Daoy (cell line): ENCODE measurements around the gene ZNF526. TPM values are rescaled to one million over a fixed set of nuclear protein-coding genes. Genes with fewer than 3 reads are reported as not detected.
A peak's percentile ranks its signal among the peaks of the same experiment; 100 is the strongest.
"Not testable (repeated sequence)": the region's sequence is repeated elsewhere in the genome, so short reads cannot be mapped to it uniquely, and the experiment has no call there.

Experiments used
- DNase-seq: peaks from one replicate; pipeline ENCODE4 v3.0.0-alpha.2; 2015; ENCODE audit warnings: low read depth
- total RNA-seq: library from RNA; depleted of rRNA; stranded (reverse); fragments of >200 nt; shearing (Covaris generic); gene quantifications from 2 replicates; pipeline ENCODE4 v1.2.3, GENCODE V29; 2014

Gene ZNF526
- total RNA-seq, 1 experiment from 2014 or later, result 9.1 TPM

GRCh38 chr19:42246922-42247639 lies 27.0 kb downstream of the ZNF526 start:
- no peak for DNase-seq

- no peak for DNase-seq
Observed at GRCh38 chr19:42247640-42248199, 27.6 kb downstream of the ZNF526 start.

GRCh38 chr19:42248270-42249148 lies 28.4 kb downstream of the ZNF526 start:
- DNase-seq, result no peak

GRCh38 chr19:42249149-42249750 lies 29.1 kb downstream of the ZNF526 start:
- no peak for DNase-seq

- no peak for DNase-seq
Observed at GRCh38 chr19:42249769-42250168, 29.7 kb downstream of the ZNF526 start.

- DNase-seq, result no peak
Observed at GRCh38 chr19:42250183-42250665, 30.1 kb downstream of the ZNF526 start.

- DNase-seq, result peak; percentile 78
Observed at GRCh38 chr19:42250666-42251531, 30.8 kb downstream of the ZNF526 start.

GRCh38 chr19:42251572-42252358 lies 31.7 kb downstream of the ZNF526 start:
- DNase-seq, result no peak

GRCh38 chr19:42252365-42253244 lies 32.5 kb downstream of the ZNF526 start:
- peak; percentile 73 for DNase-seq

- DNase-seq, result peak; percentile 75
Observed at GRCh38 chr19:42253245-42254088, 33.4 kb downstream of the ZNF526 start.

- peak; percentile 68 for DNase-seq
Observed at GRCh38 chr19:42254089-42254849, 34.2 kb downstream of the ZNF526 start.

- peak; percentile 96 for DNase-seq
Observed at GRCh38 chr19:42254850-42255765, 35.0 kb downstream of the ZNF526 start, which contains the start of gene ERF. ERF (minus strand) TSS chr19:42255128; CDS start chr19:42254999, 129 bp downstream.

- peak; percentile 75 for DNase-seq
Observed at GRCh38 chr19:42255766-42256745, 35.9 kb downstream of the ZNF526 start.

GRCh38 chr19:42257842-42258241 lies 37.7 kb downstream of the ZNF526 start:
- not testable (repeated sequence) for DNase-seq

- no peak for DNase-seq
Observed at GRCh38 chr19:42261763-42262162, 41.7 kb downstream of the ZNF526 start.
